ENCODE results near the gene STT3A. TPM values are rescaled to one million over a fixed set of nuclear protein-coding genes. Genes with fewer than 3 reads are reported as not detected.

Gene STT3A
- 170 and 301 TPM in 2 replicates for total RNA-seq

DNA sequence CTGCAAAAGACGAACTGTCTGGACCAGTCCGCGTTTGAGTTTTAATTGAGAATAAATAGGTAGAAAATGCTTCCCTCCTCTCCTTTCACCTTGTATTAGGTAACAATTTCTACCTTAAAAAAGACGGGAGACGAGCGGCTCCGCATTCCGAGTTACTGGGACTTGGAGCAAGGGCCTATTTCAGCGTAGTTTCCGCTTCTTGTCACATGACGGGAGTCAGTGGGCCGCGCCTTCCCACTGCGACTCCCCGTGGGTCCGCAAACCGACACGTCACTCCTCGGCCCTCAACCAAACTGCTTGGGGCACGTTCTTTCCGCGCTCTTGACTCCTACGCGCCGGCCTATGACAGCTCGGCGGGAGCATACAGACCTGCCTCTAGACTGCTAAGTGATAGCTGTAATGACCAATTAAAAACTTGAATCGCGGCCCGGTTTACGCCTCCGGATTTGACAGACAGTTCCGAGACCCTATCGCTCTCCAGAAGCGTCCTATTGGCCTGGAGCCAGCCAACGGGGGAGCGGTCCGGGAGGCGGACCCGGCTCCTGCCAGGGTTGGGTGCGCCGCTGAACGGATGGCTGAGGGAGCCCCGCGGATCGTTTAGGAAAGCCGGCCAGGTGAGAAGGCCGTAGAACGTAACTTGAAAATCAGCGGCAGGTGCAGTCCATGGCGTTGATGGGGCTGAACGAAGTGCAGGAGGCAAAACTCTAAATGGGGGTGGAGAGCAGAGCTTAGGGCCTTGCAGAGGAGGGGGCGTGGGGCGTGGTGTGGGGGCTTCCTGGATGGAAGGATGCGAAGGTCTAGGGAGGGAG lies at the start of gene STT3A:
Gene STT3A, plus strand, starts transcription at position 548 of the 809 bp plus-strand sequence. CDS start 3,064 bp downstream, outside the sequence.

DNA sequence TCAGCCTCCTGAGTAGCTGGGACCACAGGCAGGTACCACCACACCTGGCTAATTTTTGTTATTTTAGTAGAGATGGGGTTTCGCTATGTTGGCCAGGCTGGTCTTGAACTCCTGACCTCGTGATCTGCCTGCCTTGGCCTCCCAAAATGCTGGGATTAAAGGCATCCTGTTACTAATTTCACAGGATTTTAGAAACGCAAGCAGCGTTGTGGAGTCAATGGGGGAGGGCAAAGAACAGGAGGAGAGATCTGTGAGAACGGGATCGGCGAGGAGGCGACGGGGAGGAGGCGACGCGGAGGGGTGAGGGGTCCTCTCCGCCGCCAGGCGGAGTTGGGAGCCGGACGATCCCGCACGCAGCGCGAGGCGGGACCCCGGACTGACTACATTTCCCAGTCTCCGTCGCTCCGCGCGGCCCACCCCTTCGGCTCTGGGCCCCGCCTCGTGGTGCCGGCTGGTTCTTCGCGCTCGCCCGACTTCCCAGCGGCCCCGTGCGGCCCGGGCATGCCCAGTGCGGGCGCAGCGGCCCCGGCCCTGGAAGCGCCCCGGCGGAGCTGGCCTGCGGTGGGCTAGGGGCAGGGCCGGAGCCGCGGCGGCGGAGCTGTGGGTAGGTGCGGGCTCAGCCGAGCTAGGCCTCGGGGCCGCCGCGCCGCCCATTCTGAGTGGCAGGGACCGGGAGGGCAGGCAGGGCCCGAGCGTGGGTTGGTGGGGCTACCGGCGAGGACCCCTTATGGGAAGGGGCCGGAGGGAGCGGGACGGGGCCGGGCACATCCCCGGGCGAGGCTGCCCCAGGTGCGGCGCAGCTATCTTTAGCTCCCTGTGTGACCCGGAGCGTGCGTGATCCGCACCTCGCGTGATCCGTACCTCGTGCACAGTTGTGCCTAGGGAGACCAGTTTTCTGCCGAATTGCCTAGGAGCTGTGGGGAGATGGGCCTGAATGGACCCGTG lies 23.4 kb upstream of the STT3A start, which contains the start of gene EI24:
Gene EI24, plus strand, starts transcription at position 508 of the 945 bp plus-strand sequence. CDS start 3,051 bp downstream, outside the sequence.

DNA sequence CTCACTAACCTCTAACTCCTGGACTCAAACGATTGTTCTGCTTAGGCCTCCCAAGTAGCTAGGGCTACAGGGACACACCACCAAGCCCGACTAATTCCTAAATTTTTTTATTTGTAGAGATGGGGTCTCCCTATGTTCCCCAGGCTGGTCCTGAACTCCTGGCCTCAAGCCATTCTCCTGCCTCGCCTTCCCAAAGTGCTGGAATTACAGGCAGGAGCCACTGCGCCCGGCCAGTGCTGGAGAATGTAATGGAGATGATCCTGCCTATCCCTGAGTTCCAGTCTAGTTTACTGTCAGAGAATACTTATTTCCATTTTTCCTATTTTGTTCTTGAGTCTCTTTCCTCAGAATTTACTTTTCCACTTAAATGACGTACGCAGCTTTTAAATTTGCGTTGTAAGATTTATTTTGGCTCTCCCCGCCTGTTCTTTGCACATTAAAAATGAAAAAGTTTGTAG lies 32.1 kb downstream of the STT3A start, which contains the start of gene CHEK1:
Gene CHEK1, plus strand, starts transcription at position 408 of the 458 bp plus-strand sequence. CDS start 1,606 bp downstream, outside the sequence.

Other genes with a start within 250 kb of the STT3A start
- gene FEZ1, start 96.6 kb upstream of the STT3A start, total RNA-seq: 49.8 and 192 TPM in 2 replicates
- 121 and 184 TPM in 2 replicates for gene EI24, start 23.4 kb upstream of the STT3A start, total RNA-seq
- gene CHEK1, start 32.3 kb downstream of the STT3A start, total RNA-seq: 10.9 and 15.9 TPM in 2 replicates
- gene ACRV1, start 88.0 kb downstream of the STT3A start, total RNA-seq: not detected in 2 replicates
- gene PATE1, start 153.4 kb downstream of the STT3A start, total RNA-seq: not detected in 2 replicates
- gene PATE2, start 186.0 kb downstream of the STT3A start, total RNA-seq: not detected in 2 replicates
- not detected in 2 replicates for gene PATE3, start 195.3 kb downstream of the STT3A start, total RNA-seq
- gene PATE4, start 240.5 kb downstream of the STT3A start, total RNA-seq: not detected in 2 replicates